ENCODE data around the gene DLGAP1.
A peak's percentile ranks its signal among the peaks of the same experiment; 100 is the strongest.
"Not testable (repeated sequence)": the region's sequence is repeated elsewhere in the genome, so short reads cannot be mapped to it uniquely, and the experiment has no call there.

Gene DLGAP1

GRCh38 chr18:4068552-4069158 lies 386.5 kb downstream of the DLGAP1 start:
- peak; percentile 15 for DNase-seq

DNA sequence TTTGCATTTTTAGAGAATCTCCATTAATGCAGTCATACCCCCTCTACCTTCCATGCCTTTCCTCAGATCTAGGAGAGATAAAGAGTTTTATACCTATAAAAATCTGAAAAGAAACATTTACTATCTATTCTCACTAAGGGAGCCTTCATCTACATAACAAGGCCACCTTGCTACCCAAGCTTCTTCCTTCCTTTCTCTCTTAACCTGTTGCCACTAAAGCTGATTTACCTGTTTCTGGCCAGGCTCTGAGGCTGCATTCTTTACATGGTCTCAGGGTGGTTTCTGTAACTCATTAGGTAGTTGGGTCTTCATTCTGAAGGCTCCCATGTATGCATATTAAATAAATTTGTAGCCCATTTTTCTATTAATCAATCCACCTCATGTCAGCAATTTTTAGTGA lies 391.6 kb downstream of the DLGAP1 start:
- no peak for DNase-seq

GRCh38 chr18:4060427-4061281 lies 394.5 kb downstream of the DLGAP1 start:
- no peak for DNase-seq

DNA sequence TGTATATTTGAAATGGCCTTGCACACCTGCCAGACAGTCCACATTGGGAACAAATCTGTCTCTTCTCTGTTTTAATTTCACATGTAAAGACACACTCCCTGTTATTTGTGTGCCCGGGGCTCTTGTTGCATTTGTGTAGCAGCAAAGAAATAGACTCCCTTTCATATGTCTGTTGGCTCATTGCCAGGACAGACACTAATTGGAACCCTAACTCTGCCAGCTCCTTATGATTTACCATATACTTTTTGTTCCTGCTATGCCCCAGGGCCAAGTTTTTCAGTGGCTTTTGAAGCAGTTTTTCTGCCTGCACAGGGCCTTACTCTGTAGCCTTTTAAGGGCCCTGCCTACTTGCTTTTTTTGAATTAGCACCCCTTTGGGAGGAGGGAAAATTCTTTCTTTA lies 396.9 kb downstream of the DLGAP1 start:
- peak; percentile 74 for DNase-seq

GRCh38 chr18:4040391-4041092 lies 414.6 kb downstream of the DLGAP1 start:
- DNase-seq: no peak

- no peak for DNase-seq
These were observed 419.6 kb downstream of the DLGAP1 start for GRCh38 chr18:4035521-4035920.

DNA sequence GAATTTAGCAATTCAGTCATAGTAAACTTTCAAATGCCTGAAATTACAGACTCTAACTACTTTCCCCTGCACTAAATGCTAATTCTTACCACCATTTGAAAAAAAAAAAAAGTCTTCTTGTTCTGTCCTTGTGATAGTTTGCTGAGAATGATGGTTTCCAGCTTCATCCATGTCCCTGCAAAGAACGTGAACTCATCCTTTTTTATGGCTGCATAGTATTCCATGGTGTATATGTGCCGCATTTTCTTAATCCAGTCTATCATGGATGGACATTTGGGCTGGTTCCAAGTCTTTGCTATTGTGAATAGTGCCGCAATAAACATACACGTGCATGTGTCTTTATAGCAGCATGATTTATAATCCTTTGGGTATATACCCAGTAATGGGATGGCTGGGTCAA lies 420.3 kb downstream of the DLGAP1 start:
- DNase-seq: not testable (repeated sequence)

GRCh38 chr18:4026542-4026941 lies 428.6 kb downstream of the DLGAP1 start:
- no peak for DNase-seq

DNA sequence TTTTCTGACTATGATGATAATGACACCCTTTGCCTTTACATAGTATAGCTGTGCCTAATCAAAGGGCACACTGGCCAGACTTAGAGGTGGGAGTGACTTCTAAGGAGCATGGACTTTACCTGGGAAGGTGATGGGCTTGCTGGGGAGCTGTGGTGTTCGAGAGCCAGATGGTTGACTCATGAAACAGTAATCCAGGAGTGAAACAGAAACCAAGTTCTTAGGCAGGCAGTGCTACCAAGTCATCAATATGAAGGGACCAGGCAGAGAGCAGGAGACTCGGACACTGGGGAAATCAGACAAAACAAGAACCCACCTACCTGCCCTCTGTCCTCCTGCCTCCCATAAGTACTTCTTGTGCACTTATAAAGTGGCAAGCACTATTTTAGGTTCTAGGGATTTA lies 430.4 kb downstream of the DLGAP1 start:
- DNase-seq: no peak

- DNase-seq: not testable (repeated sequence)
These were observed 432.4 kb downstream of the DLGAP1 start for GRCh38 chr18:4022749-4023148.

DNA sequence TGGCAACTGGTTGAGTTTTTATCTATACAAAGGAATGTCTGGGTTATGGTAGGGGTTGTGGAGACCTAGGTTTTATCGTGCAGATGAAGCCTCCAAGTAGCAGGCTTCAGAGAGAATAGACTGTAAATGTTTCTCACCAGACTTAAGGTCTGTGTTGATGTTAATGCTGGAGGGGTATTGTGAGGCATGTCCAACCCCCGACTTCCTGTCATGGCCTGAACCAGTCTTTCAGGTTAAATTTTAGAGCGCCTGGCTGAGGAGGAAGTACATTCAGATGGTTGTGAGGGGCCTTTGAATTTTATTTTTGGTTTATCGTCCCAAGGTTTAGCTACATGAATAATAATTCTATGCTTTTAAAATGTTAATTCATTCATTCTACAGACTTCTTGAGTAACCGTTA lies 435.1 kb downstream of the DLGAP1 start:
- DNase-seq: no peak

GRCh38 chr18:4017480-4017879 lies 437.6 kb downstream of the DLGAP1 start:
- DNase-seq: no peak

DNA sequence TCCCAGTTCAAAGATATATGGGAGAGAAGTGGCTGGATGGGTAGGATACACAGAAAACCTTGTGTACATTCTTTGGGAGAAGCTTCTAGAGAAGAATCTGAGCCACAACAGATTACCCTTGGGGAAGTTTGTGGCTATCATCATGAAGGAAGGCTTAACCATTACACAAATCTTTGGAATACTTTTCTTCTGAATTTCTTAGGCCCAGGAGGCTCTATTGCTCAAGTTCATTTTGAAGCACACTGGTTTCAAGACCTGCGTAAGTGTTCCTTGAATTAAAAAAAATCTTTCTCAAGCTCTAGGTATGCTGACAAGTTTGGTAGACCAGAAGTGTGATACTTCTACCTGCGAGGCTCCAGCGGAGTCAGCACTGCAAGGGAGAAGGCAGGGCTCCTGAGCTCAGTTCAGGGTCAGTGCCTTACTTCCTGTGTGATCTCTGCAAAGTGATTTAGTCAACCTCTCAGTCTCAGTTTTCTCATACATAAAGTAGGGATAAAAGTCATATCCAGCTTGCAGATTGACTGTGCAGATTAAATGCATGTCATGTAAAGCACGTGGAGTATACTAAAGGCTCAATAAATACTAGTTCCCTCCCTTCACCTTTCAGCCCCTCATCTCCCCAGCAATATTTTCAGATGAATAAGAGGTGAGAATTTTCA lies 438.6 kb downstream of the DLGAP1 start:
- no peak for DNase-seq

- DNase-seq: no peak
These were observed 447.3 kb downstream of the DLGAP1 start for GRCh38 chr18:4007846-4008245.

- DNase-seq: no peak
These were observed 450.8 kb downstream of the DLGAP1 start for GRCh38 chr18:4004183-4004829.

DNA sequence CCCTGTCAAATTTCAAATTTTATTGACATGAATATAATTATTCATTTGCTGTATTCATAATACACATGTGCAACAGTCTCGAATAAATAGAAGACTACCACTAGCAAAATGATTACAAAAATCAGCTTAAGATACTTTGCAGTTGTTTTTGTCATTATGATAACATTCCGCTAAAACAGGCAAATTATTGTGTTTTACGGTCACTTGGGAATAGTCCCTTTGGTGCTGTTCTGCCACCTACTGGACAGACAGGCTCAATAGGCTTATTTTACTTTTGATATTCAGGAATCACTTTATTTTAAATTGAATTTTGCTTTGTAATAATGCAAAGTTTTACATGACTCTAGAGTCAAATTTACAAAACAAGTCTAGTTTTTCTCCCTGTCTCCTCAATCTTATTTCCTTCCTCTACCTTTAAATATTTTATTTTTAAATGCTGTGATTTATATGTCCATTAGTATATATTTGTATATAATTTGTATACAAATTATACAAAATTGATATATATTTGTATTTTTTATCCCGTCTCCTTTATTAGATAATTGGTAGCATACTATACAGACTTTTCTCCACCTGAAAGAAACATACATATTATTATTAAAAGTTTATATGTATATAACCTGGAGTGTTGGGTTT lies 456.3 kb downstream of the DLGAP1 start:
- DNase-seq: peak; percentile 30

- peak; percentile 57 for DNase-seq
These were observed 459.5 kb downstream of the DLGAP1 start for GRCh38 chr18:3995476-3996102.

DNA sequence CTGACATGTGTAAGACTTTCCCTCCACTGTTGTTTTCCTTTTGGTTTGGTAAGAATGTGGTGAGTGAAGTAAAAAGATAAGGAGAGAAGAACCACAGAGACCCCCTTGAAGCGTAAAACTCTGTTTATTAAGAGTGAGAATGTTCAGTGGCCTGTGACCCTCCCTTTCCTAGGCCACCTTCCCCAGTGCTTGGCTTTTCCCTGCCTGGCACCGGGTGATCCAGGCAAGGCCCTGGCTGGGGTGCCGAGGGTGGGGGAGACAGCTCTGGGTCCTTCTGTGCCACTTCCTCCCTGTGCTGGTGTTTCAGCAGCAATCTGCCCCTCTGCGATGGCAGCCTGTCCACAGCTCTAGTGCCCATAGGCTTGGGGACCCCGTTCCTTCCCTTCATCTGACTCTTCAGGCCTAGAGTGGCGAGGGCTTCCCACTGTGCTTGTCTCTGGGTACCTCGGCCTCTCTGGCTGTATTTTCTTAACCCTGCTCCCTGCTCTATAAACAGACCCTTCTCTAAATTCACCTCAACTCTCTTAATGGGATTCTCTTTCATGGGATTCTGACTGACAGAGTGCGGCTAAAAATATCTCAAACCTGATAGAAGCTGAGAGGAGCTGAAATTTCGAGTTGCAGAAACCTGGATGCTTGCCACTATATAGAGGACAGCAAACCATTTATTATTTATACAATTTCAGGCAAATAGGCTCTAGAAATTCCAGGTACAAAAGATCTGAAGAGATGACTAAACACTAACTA lies 461.0 kb downstream of the DLGAP1 start:
- no peak for DNase-seq

GRCh38 chr18:3985664-3986063 lies 469.4 kb downstream of the DLGAP1 start:
- DNase-seq: peak; percentile 40

- DNase-seq: no peak
These were observed 470.1 kb downstream of the DLGAP1 start for GRCh38 chr18:3985020-3985419.

- no peak for DNase-seq
These were observed 470.8 kb downstream of the DLGAP1 start for GRCh38 chr18:3984163-3984757.
